Neuron (in vitro differentiated cells): ENCODE data around the gene ZNG1A.
A peak's percentile ranks its signal among the peaks of the same experiment; 100 is the strongest.
"Not testable (repeated sequence)": the region's sequence is repeated elsewhere in the genome, so short reads cannot be mapped to it uniquely, and the experiment has no call there.

Source experiments
- H2AFZ ChIP-seq: one replicate; pipeline ENCODE4 v1.6.1; 2013; ENCODE audit warnings: low read depth, mild to moderate bottlenecking, inconsistent platforms, low read length, moderate library complexity
- H3K27me3 ChIP-seq: one replicate; pipeline ENCODE4 v1.6.1; 2013; ENCODE audit warnings: low read length; ENCODE audit not compliant: insufficient read depth
- H3K36me3 ChIP-seq: one replicate; pipeline ENCODE4 v1.6.1; 2013; ENCODE audit warnings: low read length; ENCODE audit not compliant: insufficient read depth
- H3K4me1 ChIP-seq: one replicate; pipeline ENCODE4 v1.6.1; 2013; ENCODE audit warnings: low read length; ENCODE audit not compliant: insufficient read depth
- H3K4me3 ChIP-seq: 2 replicates; pipeline ENCODE4 v1.5.1; 2013; ENCODE audit warnings: mild to moderate bottlenecking, low read length, moderate library complexity
- H3K9me3 ChIP-seq: one replicate; pipeline ENCODE4 v1.6.1; 2013; ENCODE audit warnings: low read length

The ZNG1A gene

GRCh38 chr9:117144-117994 is 61.5 kb downstream of the ZNG1A start:
- H3K9me3 ChIP-seq, H3K36me3 ChIP-seq, H3K4me3 ChIP-seq, H2AFZ ChIP-seq, H3K4me1 ChIP-seq: not testable (repeated sequence)
- H3K27me3 ChIP-seq: peaks cover 40% of the 10 kb centered on the region

- H2AFZ ChIP-seq, H3K4me3 ChIP-seq, H3K4me1 ChIP-seq, H3K36me3 ChIP-seq, H3K9me3 ChIP-seq: not testable (repeated sequence)
- H3K27me3 ChIP-seq: peaks cover 41% of the 10 kb centered on the region
These were observed 62.4 kb downstream of the ZNG1A start for GRCh38 chr9:116239-117077.

- H3K36me3 ChIP-seq, H3K9me3 ChIP-seq, H3K4me3 ChIP-seq, H2AFZ ChIP-seq, H3K4me1 ChIP-seq: not testable (repeated sequence)
- H3K27me3 ChIP-seq: peaks cover 41% of the 10 kb centered on the region
These were observed 63.8 kb downstream of the ZNG1A start for GRCh38 chr9:115118-115451.

GRCh38 chr9:114267-115117 is 64.4 kb downstream of the ZNG1A start:
- Histone ChIP-seq H2AFZ (peak overlapping the region; percentile 88), H3K4me3 (peak overlapping the region; percentile 38), H3K27me3 (peaks cover 46% of the 10 kb centered on the region)
- not testable (repeated sequence) for H3K4me1 ChIP-seq, H3K36me3 ChIP-seq, H3K9me3 ChIP-seq

- not testable (repeated sequence) for H3K9me3 ChIP-seq, H3K36me3 ChIP-seq, H3K4me1 ChIP-seq
- H3K4me3 ChIP-seq: peak overlapping the region; percentile 38
- H3K27me3 ChIP-seq: peaks cover 52% of the 10 kb centered on the region
- H2AFZ ChIP-seq: peak overlapping the region; percentile 88
These were observed 65.2 kb downstream of the ZNG1A start for GRCh38 chr9:113468-114266.

- not testable (repeated sequence) for H3K4me3 ChIP-seq, H3K4me1 ChIP-seq, H3K36me3 ChIP-seq, H3K9me3 ChIP-seq
- peak overlapping the region; percentile 88 for H2AFZ ChIP-seq
- peaks cover 51% of the 10 kb centered on the region for H3K27me3 ChIP-seq
These were observed 66.0 kb downstream of the ZNG1A start for GRCh38 chr9:112589-113467.

GRCh38 chr9:110672-111071 is 68.2 kb downstream of the ZNG1A start:
- H3K36me3 ChIP-seq, H3K4me1 ChIP-seq, H3K4me3 ChIP-seq, H2AFZ ChIP-seq, H3K9me3 ChIP-seq: not testable (repeated sequence)
- H3K27me3 ChIP-seq: peaks cover 48% of the 10 kb centered on the region

- H3K4me1 ChIP-seq, H2AFZ ChIP-seq, H3K36me3 ChIP-seq, H3K4me3 ChIP-seq, H3K9me3 ChIP-seq: not testable (repeated sequence)
- H3K27me3 ChIP-seq: peaks cover 41% of the 10 kb centered on the region
These were observed 69.3 kb downstream of the ZNG1A start for GRCh38 chr9:109540-109939.

GRCh38 chr9:108742-109495 is 69.9 kb downstream of the ZNG1A start:
- H3K4me3 ChIP-seq, H3K4me1 ChIP-seq, H3K9me3 ChIP-seq, H3K36me3 ChIP-seq, H2AFZ ChIP-seq: not testable (repeated sequence)
- peaks cover 36% of the 10 kb centered on the region for H3K27me3 ChIP-seq

GRCh38 chr9:105991-106390 is 72.9 kb downstream of the ZNG1A start:
- not testable (repeated sequence) for H3K36me3 ChIP-seq, H3K4me3 ChIP-seq, H3K9me3 ChIP-seq, H2AFZ ChIP-seq, H3K4me1 ChIP-seq
- peaks cover 21% of the 10 kb centered on the region for H3K27me3 ChIP-seq

GRCh38 chr9:100430-100829 is 78.4 kb downstream of the ZNG1A start:
- H3K4me3 ChIP-seq, H3K9me3 ChIP-seq, H3K27me3 ChIP-seq, H3K4me1 ChIP-seq, H2AFZ ChIP-seq, H3K36me3 ChIP-seq: not testable (repeated sequence)
